HepG2 (cell line): ENCODE data around the gene PGM3.

Experiments
- HES4 ChIP-seq: sonication (generic); formaldehyde crosslinking; IDR thresholded peaks from 2 replicates; pipeline ENCODE4 v1.9.0; 2021; ENCODE audit warnings: mild to moderate bottlenecking, missing genetic modification reagents, borderline replicate concordance
- POLR2AphosphoS5 ChIP-seq: IDR thresholded peaks from 2 replicates; pipeline ENCODE4 v1.6.1; 2012; ENCODE audit warnings: low read depth, low read length
- ZNF501 ChIP-seq: sonication (generic); formaldehyde crosslinking; IDR thresholded peaks from 2 replicates; pipeline ENCODE4 v1.5.1; 2020; ENCODE audit warnings: mild to moderate bottlenecking, moderate library complexity, missing genetic modification reagents
- ZSCAN21 ChIP-seq: sonication (generic); formaldehyde crosslinking; IDR thresholded peaks from 2 replicates; pipeline ENCODE4 v1.8.0; 2022; ENCODE audit warnings: mild to moderate bottlenecking, missing genetic modification reagents, moderate library complexity, borderline replicate concordance

GRCh38 chr6:83160167-83160566 is 32.9 kb downstream of the PGM3 start:
- no peak for TF ChIP-seq POLR2AphosphoS5
- no peak for TF ChIP-seq ZSCAN21 (CRISPR knock-in tag)
- no peak for TF ChIP-seq HES4 (CRISPR knock-in tag)
- no peak for TF ChIP-seq ZNF501 (CRISPR knock-in tag)
